GM21825 (cell line): ENCODE results near the gene CYP27C1.

ENCODE experiments used
- ATAC-seq: cut with Tn5 transposase; IDR thresholded peaks from one replicate; pipeline ENCODE4 v1.9.1; 2021; ENCODE audit warnings: mild to moderate bottlenecking, moderate library complexity; ENCODE audit not compliant: unreplicated experiment

Gene CYP27C1

DNA sequence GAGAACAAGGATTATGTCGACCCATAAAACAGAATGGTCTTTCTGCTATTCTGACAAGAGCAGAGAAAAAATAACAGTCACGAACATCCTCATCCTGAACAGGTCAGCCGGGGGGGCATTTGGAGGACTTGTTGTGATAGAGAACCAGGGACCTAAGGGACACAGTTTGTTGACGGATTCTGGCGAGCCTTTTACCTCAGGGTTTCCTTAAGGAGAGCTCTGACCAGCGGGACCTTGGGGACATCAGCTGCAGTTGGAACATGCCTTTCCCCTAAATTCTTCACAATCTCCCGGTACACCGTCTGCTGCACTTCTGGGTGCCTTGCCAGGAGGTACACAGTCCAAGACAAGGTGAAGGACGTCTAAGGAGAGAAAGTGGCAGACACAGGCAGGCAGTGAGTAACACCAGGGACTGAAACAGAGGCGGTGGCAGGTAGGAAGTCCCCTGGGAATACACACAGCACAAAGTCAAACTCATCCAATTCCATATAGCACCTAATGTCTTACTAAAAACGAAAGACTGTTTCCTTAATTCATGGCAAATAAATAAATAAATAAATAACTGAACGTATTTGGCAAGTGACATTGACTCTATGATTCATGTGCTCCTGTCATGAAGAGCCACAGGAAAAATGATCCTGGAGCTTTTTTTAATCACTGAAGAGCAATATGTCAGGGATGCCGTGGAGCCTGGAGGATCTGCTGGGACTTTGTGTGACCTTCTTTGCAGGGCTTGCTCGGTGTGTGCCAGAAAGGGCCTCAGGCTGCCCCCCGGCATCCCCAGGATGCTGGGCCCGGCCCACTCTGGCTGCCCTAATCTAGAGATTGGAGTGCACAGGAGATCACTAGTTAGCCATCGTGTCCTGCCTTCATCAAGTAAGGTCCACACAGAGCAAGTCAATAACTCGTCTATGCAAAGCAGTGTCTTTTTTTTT lies 24.7 kb downstream of the CYP27C1 start:
- no peak for ATAC-seq

- ATAC-seq, result no peak
These were observed 25.7 kb downstream of the CYP27C1 start for GRCh38 chr2:127194447-127194846.

GRCh38 chr2:127193967-127194280 lies 26.2 kb downstream of the CYP27C1 start:
- ATAC-seq, result no peak

DNA sequence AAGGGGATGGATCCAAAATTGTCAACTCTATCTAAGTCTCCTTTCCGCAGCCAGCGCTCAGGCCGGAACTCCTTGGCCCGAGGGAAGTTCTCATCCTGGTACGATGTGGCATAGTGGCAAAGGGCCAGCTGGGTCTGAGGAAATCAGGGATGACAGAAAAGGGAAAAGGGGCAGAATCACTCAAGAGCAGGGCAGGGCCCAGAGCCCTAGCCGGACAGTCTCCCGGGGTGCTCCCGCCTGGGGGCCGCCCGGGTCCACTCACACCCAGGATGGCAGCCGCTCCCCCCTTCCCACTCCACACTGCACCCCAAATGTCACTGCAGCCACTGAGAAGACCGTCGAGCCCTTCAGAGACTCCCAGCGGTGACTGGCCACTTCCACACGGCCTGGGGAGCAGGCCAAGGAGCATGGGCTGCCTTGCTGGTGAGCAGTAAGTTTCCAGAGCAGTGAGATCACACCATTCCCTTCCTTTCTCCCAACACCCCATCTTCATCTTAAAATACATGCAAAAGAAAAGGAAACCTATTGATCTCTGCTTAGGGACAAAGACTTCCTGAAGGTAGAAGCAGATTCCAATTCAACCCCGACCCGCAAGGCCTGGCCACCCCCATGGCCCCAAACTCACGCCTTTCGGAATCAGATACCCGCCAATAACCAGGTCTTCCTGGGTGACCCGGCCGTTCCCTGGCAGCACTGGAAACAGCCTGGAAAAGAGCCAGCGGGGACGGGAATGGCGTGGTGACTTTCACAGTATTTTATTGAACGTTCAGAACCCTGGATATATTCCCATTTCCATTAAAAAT lies 26.7 kb downstream of the CYP27C1 start:
- no peak for ATAC-seq

- no peak for ATAC-seq
These were observed 28.5 kb downstream of the CYP27C1 start for GRCh38 chr2:127191331-127192219.

DNA sequence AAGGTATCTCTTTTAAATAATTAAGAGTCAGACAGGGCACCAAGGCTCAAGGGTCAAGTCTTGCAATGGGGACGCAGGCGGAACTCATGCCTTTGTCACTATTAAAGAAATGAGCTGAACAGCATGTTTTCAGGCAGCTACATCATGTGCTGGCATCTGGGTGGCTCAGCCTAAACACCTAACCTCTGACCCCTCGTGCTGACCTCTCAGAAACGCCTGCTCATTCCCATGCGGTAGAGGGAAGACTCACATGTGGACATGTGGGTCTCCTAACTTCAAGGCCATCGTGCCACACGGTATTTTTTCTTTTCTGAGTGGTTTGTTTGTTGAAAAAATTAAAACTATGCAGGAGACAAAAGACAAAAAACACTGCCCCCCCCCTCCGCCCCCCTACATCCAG lies 31.3 kb downstream of the CYP27C1 start:
- ATAC-seq, result no peak

DNA sequence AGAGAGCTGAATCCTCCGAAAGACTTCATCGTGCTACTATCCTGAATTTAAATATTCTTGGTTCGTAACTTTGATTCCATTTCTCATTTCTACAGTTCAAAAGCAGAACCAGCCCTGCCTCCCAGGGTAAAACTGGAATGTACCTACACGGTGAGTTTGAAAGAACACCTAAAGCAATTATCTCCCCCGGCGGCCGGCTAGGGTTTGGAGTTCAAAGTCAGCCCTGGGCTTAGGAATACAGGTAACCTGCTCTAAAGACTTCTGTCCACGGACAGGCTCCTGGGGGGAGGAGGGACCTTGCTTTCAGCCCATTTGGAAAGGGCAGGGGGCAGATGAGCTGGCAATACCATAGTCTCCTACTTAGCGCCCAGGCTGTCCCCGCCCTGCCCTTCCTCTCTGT lies 32.3 kb downstream of the CYP27C1 start:
- ATAC-seq, result no peak

DNA sequence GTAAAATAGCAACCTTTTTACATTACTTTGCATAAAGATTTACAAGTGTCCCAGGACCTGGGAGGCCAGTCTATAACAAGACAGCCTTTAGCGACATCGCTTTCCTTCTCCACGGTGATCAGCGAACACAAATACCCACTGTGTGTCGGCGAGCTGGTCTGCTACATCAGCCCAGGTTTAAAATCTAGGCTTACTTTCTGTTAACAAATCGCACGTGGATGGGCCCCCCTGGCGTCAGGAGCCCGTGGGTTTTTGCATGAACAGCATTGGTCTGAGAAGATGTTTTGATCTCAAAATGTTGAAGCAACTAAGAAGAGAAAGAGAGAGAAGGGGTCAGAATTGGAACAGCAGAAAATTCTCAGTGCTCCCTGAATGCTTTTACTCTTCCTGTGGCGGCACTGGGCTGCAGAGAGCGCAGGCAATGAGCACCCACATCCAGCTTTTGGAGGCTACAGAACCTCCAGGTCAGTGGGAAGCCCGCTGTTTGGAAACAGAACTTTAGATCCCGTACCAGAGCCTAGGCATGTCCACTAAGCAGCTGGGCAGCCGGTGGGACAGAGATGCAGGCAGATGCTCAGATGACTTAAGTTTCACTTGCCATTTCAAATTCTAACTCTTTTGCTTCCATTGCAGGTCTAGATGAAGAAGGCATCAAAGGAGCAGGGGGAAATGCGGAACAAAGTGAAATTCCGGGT lies 32.9 kb downstream of the CYP27C1 start:
- ATAC-seq, result no peak

DNA sequence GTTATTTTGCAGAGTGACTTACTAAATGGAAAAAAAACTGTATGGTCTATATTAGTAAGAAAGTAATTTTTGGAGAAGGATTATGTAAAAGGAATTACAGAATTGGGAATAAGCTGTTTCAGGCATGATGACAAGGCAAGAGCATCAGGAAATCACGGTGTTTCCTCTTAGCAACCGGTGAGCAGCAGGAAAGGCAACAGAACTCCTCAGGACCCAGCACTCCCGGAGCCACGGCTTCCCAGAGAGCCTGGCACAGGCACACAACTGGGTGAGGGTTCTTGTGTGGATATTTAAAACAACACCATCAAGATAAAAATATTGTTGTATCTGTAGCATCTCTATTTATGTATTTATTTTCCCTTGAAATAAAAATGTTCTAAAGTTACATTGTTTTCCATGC lies 34.4 kb downstream of the CYP27C1 start:
- no peak for ATAC-seq

DNA sequence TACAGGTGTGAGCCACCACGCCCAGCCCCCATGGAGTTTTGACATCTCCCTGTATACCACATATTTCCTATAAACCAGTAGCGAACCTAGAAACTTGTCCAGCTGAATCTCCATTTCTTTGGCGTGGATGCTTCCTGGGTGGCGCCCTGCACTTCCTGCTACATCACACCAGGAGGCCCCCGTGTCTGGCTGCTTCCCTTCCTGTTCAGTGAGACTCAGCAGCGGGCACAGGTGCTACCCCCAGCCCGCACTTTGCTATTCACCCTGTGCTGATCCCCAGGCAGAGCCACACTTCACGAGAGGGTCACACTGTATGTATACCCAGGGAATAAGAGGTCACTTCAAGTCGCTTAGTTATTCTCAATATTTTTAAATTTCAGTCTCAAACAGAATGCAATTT lies 35.0 kb downstream of the CYP27C1 start:
- no peak for ATAC-seq

- no peak for ATAC-seq
These were observed 36.3 kb downstream of the CYP27C1 start for GRCh38 chr2:127183771-127184170.

- no peak for ATAC-seq
These were observed 37.3 kb downstream of the CYP27C1 start for GRCh38 chr2:127182626-127183458.

GRCh38 chr2:127181851-127182250 lies 38.2 kb downstream of the CYP27C1 start:
- ATAC-seq, result no peak

DNA sequence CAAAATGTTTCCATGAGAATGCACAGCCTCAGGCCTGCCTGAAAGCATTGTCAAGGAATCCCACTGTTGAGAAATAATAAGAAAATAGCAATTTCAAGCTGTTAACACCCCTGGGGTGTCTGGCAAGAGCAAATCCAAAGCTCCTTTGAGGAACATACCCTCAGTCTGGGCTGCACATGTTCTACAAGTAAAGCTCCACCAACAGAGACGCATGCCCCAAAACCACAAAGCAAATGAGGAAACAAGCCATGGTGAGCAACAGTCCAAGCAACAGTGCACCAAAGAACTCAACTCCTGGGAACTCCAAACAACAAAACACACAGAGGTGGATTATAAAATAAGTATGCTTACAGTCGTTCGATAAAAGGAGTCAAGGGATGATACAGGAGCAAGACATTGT lies 40.3 kb downstream of the CYP27C1 start:
- ATAC-seq, result no peak

GRCh38 chr2:127177617-127178263 lies 42.4 kb downstream of the CYP27C1 start:
- ATAC-seq, result no peak

- no peak for ATAC-seq
These were observed 43.5 kb downstream of the CYP27C1 start for GRCh38 chr2:127176371-127177311.

- ATAC-seq, result no peak
These were observed 44.2 kb downstream of the CYP27C1 start for GRCh38 chr2:127175751-127176354.
